Kidney glomerular epithelial cell (primary cell): ENCODE results near the gene SORBS1.
A peak's percentile ranks its signal among the peaks of the same experiment; 100 is the strongest.

Source experiments
- DNase-seq: peaks from one replicate; lab custom pipeline; 2025; lab: John Stamatoyannopoulos, UW

SORBS1 gene

DNA sequence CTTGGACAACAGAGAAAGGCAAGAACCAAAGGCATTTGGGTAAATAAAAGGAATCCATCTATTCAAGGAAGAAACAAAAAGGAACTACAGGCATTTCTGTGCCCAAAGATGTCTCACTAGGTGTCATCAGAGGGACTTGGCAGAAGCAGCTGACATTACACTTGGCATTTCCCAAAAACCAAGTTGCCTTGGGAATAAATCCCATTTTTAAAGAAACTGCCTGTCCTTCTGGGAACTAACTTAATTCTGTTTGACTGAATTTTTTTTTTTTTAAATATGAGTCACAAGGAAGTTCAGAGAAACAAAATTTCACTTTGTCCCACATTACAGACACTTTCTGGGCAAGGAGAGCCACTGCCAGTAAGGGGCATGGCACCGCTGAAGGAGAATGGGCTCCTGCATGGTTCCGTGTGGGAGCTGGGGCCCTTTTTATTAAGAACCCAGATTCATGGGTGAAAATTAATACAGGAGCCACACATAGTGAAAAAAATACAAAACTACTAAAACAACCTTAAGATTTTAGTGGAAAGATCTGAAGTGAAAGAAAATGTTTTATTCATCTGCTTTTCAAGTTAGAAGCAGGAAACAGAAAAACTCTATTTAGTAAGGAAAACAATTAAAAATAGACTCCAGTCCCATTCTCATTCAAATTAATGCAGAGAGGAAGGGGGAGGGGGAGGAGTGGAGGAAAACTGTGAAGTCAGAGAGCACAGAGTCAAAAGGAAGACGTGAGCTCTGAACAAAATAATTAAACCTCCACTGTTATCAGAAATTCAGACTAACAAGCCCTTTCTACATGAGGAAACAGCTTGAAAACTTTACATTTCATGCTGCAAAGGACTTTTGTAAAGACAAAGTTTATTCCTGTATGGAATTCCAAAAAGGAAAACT, 151.9 kb downstream of the SORBS1 start:
- DNase-seq: no peak

DNA sequence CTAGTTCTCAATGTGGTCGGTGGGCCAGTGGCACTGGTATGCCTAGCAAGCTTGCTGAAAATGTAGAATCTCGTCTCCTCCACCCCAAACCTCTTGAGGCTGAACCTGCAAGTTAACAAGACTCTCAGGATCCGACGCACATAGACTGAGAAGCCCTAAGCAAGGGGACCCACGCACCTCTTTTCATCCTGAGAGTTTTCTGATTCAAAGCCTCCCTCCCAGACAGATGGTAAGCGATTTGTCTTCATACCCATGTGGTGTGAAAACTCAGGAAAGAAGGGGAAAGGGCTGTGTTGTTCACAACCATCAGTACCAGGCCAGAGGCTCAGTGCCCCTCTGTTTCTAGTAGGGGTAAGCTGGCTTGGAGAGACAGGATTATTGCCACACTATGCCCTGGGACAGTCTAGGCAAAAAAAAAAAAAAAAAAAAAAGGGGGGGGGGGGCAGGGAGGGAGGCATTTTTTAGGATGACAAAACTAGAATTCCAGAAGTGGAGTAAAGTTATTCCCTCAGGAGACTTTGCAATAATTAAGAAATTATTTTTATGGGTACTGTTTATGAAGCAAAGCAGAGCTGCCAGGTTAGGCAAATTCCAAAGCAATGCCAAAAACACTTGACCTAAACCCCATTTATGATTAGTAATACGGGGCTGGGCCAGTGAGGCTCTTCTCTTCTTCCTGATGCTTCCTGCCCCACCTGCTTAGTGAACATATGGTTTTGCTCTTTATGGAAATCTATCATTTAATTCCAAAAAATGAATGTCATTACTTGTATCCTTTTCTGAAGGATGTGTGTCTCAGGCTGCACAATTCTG, 152.8 kb downstream of the SORBS1 start:
- no peak for DNase-seq

- DNase-seq: no peak
Observed at GRCh38 chr10:95407546-95407945, 153.6 kb downstream of the SORBS1 start.

DNA sequence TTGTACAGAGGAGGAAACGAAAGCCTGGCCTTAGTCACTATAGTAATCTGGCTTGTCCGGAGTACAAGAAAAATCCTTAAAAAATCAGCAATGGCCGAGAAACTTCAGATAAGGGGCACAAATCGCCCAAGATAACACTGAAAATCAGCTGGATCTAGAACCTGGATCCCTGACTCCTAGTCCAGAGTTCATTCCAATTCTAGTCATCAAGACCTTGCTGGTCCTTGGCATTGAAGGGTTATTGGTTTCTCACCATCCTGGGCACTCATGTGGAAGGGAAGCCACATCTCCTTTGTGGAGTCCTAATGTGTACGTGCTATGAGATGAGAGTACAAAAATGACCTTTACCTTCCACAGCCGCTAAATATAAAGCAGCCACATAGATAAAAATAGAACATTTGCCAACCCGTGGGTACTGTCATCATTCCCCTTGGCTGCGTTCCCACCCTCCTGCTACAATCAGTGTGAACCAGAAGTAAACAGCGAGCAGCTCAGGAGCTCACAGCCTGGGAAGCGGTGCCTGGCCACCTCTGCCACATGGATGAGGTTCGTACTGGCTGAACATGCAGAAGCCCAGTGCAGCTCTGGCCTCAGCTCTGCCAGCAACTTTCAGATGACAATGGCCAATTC, 154.4 kb downstream of the SORBS1 start:
- DNase-seq: no peak

DNA sequence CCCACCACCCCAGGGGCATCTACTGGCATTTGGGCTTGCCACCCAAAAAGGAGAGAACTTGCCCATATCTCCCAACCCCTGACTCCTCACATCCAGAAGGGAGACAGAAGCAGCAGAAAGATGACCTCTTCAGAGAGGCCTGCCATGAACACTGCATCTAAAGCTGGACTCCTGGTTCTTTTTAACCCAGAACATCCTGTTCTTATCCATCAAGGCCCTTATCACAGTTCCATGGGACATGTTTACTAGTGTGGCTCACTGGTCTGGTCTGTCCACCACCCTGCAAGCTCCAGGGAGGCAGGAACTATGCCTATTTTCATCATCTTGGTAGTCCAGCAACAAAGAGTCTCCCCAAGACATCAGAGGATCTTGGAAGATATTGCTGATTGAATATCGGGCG, 155.5 kb downstream of the SORBS1 start:
- no peak for DNase-seq

- DNase-seq: no peak
Observed at GRCh38 chr10:95404864-95405263, 156.3 kb downstream of the SORBS1 start.

GRCh38 chr10:95404462-95404858, 156.7 kb downstream of the SORBS1 start:
- no peak for DNase-seq

GRCh38 chr10:95403700-95404461, 157.3 kb downstream of the SORBS1 start:
- no peak for DNase-seq

DNA sequence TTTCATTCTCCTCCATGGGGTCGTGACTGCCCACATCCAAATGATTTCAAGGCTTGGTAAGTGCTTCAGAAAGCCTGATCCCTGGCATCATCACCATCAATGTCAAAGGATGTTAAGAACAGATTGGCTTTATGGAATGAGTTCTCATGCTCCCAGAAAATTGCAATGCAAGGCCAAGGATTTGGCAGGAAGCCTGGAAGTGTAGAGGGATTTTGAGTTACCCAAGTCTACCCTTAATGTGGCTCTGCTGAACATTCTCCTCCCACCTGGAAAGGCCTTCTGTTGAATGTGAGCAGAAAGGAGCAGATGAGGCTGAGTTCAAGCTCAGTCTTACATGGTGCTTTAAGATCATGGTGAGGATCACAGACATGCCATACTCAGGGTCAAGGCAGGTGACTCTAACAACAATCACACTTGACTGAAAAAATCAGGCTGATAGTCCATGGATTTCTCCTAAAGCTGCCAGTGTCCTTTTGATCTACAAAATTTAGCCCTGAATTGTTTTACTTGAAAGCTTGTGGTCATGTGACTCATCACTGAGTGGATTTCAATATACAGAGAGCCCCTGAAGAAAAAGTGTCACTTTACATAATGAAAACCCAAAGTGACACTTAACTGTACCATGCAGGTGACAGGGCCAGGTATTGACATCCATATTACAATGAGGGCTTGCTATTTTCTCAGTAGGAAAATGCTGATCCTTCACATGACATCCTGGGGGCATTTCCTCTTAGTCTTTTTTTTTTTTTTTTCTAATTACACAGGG, 159.3 kb downstream of the SORBS1 start:
- DNase-seq: no peak

- no peak for DNase-seq
Observed at GRCh38 chr10:95400787-95401186, 160.4 kb downstream of the SORBS1 start.

- no peak for DNase-seq
Observed at GRCh38 chr10:95399183-95399582, 162.0 kb downstream of the SORBS1 start.

GRCh38 chr10:95397747-95398146, 163.4 kb downstream of the SORBS1 start:
- DNase-seq: no peak

GRCh38 chr10:95395947-95396449, 165.2 kb downstream of the SORBS1 start:
- DNase-seq: no peak

GRCh38 chr10:95394161-95394880, 166.8 kb downstream of the SORBS1 start:
- DNase-seq: peak; percentile 22

- DNase-seq: no peak
Observed at GRCh38 chr10:95392681-95393164, 168.4 kb downstream of the SORBS1 start.

- no peak for DNase-seq
Observed at GRCh38 chr10:95392217-95392584, 169.0 kb downstream of the SORBS1 start.

- no peak for DNase-seq
Observed at GRCh38 chr10:95391581-95392216, 169.5 kb downstream of the SORBS1 start.

- DNase-seq: no peak
Observed at GRCh38 chr10:95391164-95391563, 170.0 kb downstream of the SORBS1 start.

- no peak for DNase-seq
Observed at GRCh38 chr10:95389982-95390381, 171.2 kb downstream of the SORBS1 start.

DNA sequence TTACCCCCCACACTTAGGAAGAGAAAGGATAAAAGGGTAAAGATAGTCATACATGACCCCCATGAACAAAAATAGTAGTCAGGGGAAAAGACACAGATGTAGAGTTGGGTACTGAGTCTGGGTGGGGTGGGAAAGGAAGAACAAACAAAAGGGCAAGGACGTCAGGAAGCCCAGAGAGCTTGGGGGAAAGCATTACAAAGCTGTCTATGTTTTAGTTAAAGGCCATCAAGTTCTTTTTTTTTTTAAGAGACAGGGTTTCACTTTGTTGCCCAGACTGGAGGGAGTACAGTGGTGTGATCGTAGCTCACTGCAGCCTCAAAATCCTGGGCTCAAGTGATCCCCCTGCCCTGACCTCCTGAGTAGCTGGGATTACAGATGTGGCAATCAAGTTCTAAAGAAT, 172.0 kb downstream of the SORBS1 start:
- no peak for DNase-seq
